ENCODE data around the gene TAF5L. TPM values are rescaled to one million over a fixed set of nuclear protein-coding genes. Genes with fewer than 3 reads are reported as not detected.

The TAF5L gene
- total and polyA plus RNA-seq, 2 of the 13 experiments (the other 11 are each of a cell fraction or from before 2014, with no cell fraction given) = 10.8 to 18.2 TPM

DNA sequence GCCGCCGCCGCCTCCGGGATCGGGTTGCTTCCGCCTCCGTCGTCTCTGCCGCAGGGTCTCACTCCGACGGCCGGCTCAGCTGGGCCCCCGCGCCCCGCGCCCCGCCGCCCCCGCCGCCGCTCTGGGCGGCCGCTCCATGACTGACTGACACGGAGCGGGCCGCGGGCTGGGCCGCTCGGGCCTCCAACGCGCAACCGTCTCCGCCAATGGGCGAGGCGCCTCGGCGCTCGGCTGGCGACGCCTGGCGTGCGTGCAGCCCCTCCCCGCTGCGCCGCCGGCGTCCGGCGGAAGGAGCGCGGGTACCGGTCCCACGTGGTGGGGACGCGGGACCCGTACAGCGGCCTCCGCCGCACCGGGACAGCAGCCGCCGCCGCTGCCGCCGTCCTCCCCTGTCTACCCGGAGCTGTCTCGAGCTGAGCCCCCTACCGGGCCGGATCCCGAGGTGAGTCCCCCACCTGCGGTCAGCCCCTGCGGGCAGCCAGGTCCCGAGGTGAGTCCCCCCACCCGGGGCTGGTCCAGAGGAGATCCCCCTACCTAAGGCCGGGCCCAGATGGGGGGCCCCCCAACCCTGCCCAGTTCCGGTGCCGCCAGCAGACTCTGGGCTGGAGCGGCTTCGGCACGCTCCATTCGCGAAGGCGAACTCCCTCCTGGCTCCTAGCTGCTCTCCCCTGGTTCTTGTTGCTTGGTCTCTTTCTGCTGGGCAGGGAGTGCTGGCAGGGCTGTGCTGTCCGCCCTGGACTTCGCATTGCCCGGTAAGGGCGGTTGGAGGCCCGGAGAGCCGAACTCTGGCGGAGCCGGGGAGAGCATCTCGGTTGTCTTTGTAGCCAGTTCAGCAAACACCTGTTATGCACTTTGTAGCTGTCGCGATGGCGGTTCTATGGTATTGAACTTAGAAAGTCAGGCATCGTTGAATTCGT, at the start of gene TAF5L, which contains the start of gene URB2 (continued):
- TF ChIP-seq, protein P1, sequence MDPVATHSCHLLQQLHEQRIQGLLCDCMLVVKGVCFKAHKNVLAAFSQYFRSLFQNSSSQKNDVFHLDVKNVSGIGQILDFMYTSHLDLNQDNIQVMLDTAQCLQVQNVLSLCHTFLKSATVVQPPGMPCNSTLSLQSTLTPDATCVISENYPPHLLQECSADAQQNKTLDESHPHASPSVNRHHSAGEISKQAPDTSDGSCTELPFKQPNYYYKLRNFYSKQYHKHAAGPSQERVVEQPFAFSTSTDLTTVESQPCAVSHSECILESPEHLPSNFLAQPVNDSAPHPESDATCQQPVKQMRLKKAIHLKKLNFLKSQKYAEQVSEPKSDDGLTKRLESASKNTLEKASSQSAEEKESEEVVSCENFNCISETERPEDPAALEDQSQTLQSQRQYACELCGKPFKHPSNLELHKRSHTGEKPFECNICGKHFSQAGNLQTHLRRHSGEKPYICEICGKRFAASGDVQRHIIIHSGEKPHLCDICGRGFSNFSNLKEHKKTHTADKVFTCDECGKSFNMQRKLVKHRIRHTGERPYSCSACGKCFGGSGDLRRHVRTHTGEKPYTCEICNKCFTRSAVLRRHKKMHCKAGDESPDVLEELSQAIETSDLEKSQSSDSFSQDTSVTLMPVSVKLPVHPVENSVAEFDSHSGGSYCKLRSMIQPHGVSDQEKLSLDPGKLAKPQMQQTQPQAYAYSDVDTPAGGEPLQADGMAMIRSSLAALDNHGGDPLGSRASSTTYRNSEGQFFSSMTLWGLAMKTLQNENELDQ (CRISPR knock-in tag; IDR thresholded peaks at IDR 0.05; ENCODE audit: borderline replicate concordance) = no peak
- TF ChIP-seq SIX1 (CRISPR knock-in tag; IDR thresholded peaks at IDR 0.05; ENCODE audit: borderline replicate concordance) = no peak
- no peak for TF ChIP-seq ZNF552 (CRISPR knock-in tag; IDR thresholded peaks at IDR 0.05; ENCODE audit: borderline replicate concordance)
- peak; percentile 28; the same call in 1 of the 2 replicates for TF ChIP-seq ZNF331 (CRISPR knock-in tag; IDR thresholded peaks at IDR 0.05)
- TF ChIP-seq CEBPB (IDR thresholded peaks at IDR 0.05; ENCODE audit: borderline replicate concordance, low read depth, low read length) = no peak
- no peak for TF ChIP-seq SIN3B (IDR thresholded peaks at IDR 0.05; ENCODE audit: low read length)
- TF ChIP-seq ZNF569 (CRISPR knock-in tag; IDR thresholded peaks at IDR 0.05; ENCODE audit: borderline replicate concordance) = no peak
- TF ChIP-seq, protein P2, sequence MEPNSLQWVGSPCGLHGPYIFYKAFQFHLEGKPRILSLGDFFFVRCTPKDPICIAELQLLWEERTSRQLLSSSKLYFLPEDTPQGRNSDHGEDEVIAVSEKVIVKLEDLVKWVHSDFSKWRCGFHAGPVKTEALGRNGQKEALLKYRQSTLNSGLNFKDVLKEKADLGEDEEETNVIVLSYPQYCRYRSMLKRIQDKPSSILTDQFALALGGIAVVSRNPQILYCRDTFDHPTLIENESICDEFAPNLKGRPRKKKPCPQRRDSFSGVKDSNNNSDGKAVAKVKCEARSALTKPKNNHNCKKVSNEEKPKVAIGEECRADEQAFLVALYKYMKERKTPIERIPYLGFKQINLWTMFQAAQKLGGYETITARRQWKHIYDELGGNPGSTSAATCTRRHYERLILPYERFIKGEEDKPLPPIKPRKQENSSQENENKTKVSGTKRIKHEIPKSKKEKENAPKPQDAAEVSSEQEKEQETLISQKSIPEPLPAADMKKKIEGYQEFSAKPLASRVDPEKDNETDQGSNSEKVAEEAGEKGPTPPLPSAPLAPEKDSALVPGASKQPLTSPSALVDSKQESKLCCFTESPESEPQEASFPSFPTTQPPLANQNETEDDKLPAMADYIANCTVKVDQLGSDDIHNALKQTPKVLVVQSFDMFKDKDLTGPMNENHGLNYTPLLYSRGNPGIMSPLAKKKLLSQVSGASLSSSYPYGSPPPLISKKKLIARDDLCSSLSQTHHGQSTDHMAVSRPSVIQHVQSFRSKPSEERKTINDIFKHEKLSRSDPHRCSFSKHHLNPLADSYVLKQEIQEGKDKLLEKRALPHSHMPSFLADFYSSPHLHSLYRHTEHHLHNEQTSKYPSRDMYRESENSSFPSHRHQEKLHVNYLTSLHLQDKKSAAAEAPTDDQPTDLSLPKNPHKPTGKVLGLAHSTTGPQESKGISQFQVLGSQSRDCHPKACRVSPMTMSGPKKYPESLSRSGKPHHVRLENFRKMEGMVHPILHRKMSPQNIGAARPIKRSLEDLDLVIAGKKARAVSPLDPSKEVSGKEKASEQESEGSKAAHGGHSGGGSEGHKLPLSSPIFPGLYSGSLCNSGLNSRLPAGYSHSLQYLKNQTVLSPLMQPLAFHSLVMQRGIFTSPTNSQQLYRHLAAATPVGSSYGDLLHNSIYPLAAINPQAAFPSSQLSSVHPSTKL (CRISPR knock-in tag; IDR thresholded peaks at IDR 0.05) = peak; percentile 41; the same call in 1 of the 2 replicates
- TF ChIP-seq NFYB (CRISPR knock-in tag; IDR thresholded peaks at IDR 0.05) = peak; percentile 75
- no peak for TF ChIP-seq RCOR2 (CRISPR knock-in tag; IDR thresholded peaks at IDR 0.05)
- 0 out of 2 replicates have a peak, but pooled peaks have one; percentile 52 for TF ChIP-seq ZNF543 (CRISPR knock-in tag; IDR thresholded peaks at IDR 0.05)
- TF ChIP-seq GABPB1 (CRISPR knock-in tag; IDR thresholded peaks at IDR 0.05) = peak; percentile 90
- peak; percentile 74 for TF ChIP-seq SP4 (CRISPR knock-in tag; IDR thresholded peaks at IDR 0.05)
- no peak; the same call in none of the 2 replicates for TF ChIP-seq MEIS2 (CRISPR knock-in tag; IDR thresholded peaks at IDR 0.05)
- TF ChIP-seq SMAD9 (CRISPR knock-in tag; IDR thresholded peaks at IDR 0.05) = no peak
- TF ChIP-seq DR1 (CRISPR knock-in tag; IDR thresholded peaks at IDR 0.05) = peak; percentile 35; the same call in 1 of the 2 replicates
- peak; percentile 65; the same call in 1 of the 2 replicates for TF ChIP-seq SALL1 (CRISPR knock-in tag; IDR thresholded peaks at IDR 0.05)
- no peak for TF ChIP-seq TBL1XR1 (IDR thresholded peaks at IDR 0.05; ENCODE audit: borderline replicate concordance, low read length, partially characterized antibody)
- TF ChIP-seq SOX13 (IDR thresholded peaks at IDR 0.05) = no peak
- TF ChIP-seq SOX13 (CRISPR knock-in tag; conservative IDR thresholded peaks at IDR 0.05 in 1 of 2, IDR thresholded peaks at IDR 0.05 in 1 of 2) = no peak
- peak; percentile 59; the same call in 1 of the 2 replicates for TF ChIP-seq SP5 (CRISPR knock-in tag; IDR thresholded peaks at IDR 0.05; ENCODE audit: borderline replicate concordance, low read depth)
- TF ChIP-seq, protein P3, sequence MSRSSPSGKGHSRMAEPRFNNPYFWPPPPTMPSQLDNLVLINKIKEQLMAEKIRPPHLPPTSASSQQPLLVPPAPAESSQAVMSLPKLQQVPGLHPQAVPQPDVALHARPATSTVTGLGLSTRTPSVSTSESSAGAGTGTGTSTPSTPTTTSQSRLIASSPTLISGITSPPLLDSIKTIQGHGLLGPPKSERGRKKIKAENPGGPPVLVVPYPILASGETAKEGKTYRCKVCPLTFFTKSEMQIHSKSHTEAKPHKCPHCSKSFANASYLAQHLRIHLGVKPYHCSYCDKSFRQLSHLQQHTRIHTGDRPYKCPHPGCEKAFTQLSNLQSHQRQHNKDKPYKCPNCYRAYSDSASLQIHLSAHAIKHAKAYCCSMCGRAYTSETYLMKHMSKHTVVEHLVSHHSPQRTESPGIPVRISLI (CRISPR knock-in tag; IDR thresholded peaks at IDR 0.05; ENCODE audit: borderline replicate concordance) = no peak; the same call in 1 of the 2 replicates
- TF ChIP-seq ETV5 (CRISPR knock-in tag; IDR thresholded peaks at IDR 0.05; ENCODE audit: borderline replicate concordance) = peak; percentile 24; the same call in 1 of the 2 replicates
